Lung (tissue), 12 donors: ENCODE measurements around the gene TEAD1. TPM values are rescaled to one million over a fixed set of nuclear protein-coding genes. Genes with fewer than 3 reads are reported as not detected.

Experiments used
- ATAC-seq: fragments of 200-7000 bp; cut with Tn5 transposase; one replicate; pipeline ENCODE4 v1.9.1; 2020; ENCODE audit warnings: moderate number of reproducible peaks; ENCODE audit not compliant: insufficient read depth, low FRiP score
- DNase-seq, 3 donors: peaks; one replicate each; pipeline ENCODE4 v3.0.0-alpha.2; 2013 to 2017
- H3K27ac ChIP-seq, 2 donors: one replicate each; pipeline ENCODE4 v1.5.1; 2013; ENCODE audit warnings: mild to moderate bottlenecking in 2 of 2, moderate library complexity in 2 of 2, control low read depth in 1 of 2, inconsistent platforms in 1 of 2, low read depth in 1 of 2, low read length in 1 of 2
- H3K27me3 ChIP-seq, 3 donors: one replicate each; pipeline ENCODE4 v1.5.1; 2013; ENCODE audit warnings: low read length in 2 of 3; ENCODE audit not compliant: control insufficient read depth in 3 of 3, insufficient read depth in 3 of 3
- H3K36me3 ChIP-seq, 4 donors: one replicate each; pipeline ENCODE4 v1.5.1; 2013; ENCODE audit warnings: low read length in 4 of 4, mild to moderate bottlenecking in 1 of 4, moderate library complexity in 1 of 4; ENCODE audit not compliant: control insufficient read depth in 4 of 4, insufficient read depth in 4 of 4
- H3K4me1 ChIP-seq, 5 donors: one replicate each; pipeline ENCODE4 v1.5.1; 2013; ENCODE audit warnings: low read length in 5 of 5, mild to moderate bottlenecking in 2 of 5, moderate library complexity in 1 of 5; ENCODE audit not compliant: control insufficient read depth in 5 of 5, insufficient read depth in 5 of 5
- H3K4me3 ChIP-seq: one replicate; pipeline ENCODE4 v1.5.1; 2013; ENCODE audit warnings: mild to moderate bottlenecking, control low read depth, moderate library complexity
- H3K9ac ChIP-seq, 2 donors: one replicate each; pipeline ENCODE4 v1.5.1; 2013; ENCODE audit warnings: low read length in 2 of 2, control low read depth in 1 of 2; ENCODE audit not compliant: insufficient read depth in 1 of 2
- H3K9me3 ChIP-seq, 4 donors: one replicate each; pipeline ENCODE4 v1.5.1; 2013; ENCODE audit warnings: low read length in 3 of 4, mild to moderate bottlenecking in 1 of 4, moderate library complexity in 1 of 4; ENCODE audit not compliant: control insufficient read depth in 4 of 4, insufficient read depth in 3 of 4
- WGBS, 2 donors: extraction: QIAGEN DNeasy Blood & Tissue Kit; methylation state at CpG; one replicate each; pipeline ENCODE4 v1.1.7; 2013; 5-methylcytosine and 5-hydroxymethylcytosine counted together
- polyA plus RNA-seq, 2 donors: library from polyadenylated mRNA; stranded (reverse); fragments of 200-250 nt; gene quantifications; one replicate each; pipeline ENCODE4 v1.2.1, GENCODE V29; 2013
- total RNA-seq, 2 donors: library from RNA; depleted of rRNA in 1 of 2; stranded (reverse); fragments of >200 nt in 1 of 2; gene quantifications; one replicate each; pipeline ENCODE4 v1.2.1, GENCODE V29; 2014 to 2021
- TF ChIP-seq, protein P1 (sequence below): IDR thresholded peaks from 2 replicates; pipeline ENCODE4 v1.5.1; 2012; ENCODE audit warnings: mild to moderate bottlenecking; ENCODE audit errors: control extremely low read depth, extremely low read depth
- donor health status: control.
- donor health status: control.
- donor health status: Bipolar disorder and iron deficiency.
- donor health status: healthy.
- donor health status: DM: yes; HTN: yes; CAD: no.

Gene TEAD1
- total and polyA plus RNA-seq, 4 donors: 7.7 to 141 (median 38.8) TPM

DNA sequence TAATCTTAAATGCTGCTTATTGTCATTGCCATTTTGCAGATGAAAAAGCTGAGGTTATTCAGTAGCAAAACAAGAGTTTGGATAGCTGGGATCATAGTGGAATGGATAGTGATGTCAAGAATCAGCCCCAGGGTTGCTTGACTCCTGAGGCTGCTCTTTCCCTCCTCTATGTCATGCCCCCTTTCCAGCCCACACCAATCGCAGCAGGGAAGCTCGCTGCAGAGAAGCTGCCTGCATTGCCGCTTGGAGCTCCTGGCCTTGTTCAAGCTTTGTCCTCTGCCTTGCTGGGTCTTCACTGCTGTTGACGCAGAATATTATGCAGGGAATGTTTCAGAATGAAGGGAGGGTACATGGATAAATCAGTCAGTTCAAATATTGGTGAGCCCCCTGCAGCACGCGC lies 206.1 kb downstream of the TEAD1 start:
- Histone ChIP-seq H3K27me3 (no peaks in the 10 kb centered on the region), H3K4me1 (no peaks in the 10 kb centered on the region), H3K9ac (no peak overlapping the region), H3K36me3 (peaks cover 20 to 40% (median 24%) of the 10 kb centered on the region in 4 donors), H3K27ac (no peak overlapping the region), H3K4me3 (no peak overlapping the region), H3K9me3 (peaks cover 0 to 3% (median 0%) of the 10 kb centered on the region in 4 donors)
- DNase-seq (no peak), ATAC-seq (no peak)
- TF ChIP-seq, protein P1, sequence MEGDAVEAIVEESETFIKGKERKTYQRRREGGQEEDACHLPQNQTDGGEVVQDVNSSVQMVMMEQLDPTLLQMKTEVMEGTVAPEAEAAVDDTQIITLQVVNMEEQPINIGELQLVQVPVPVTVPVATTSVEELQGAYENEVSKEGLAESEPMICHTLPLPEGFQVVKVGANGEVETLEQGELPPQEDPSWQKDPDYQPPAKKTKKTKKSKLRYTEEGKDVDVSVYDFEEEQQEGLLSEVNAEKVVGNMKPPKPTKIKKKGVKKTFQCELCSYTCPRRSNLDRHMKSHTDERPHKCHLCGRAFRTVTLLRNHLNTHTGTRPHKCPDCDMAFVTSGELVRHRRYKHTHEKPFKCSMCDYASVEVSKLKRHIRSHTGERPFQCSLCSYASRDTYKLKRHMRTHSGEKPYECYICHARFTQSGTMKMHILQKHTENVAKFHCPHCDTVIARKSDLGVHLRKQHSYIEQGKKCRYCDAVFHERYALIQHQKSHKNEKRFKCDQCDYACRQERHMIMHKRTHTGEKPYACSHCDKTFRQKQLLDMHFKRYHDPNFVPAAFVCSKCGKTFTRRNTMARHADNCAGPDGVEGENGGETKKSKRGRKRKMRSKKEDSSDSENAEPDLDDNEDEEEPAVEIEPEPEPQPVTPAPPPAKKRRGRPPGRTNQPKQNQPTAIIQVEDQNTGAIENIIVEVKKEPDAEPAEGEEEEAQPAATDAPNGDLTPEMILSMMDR: no peak
- 97 to 98% methylated on average over 6 of the region's 6 CpGs for WGBS, 2 donors

DNA sequence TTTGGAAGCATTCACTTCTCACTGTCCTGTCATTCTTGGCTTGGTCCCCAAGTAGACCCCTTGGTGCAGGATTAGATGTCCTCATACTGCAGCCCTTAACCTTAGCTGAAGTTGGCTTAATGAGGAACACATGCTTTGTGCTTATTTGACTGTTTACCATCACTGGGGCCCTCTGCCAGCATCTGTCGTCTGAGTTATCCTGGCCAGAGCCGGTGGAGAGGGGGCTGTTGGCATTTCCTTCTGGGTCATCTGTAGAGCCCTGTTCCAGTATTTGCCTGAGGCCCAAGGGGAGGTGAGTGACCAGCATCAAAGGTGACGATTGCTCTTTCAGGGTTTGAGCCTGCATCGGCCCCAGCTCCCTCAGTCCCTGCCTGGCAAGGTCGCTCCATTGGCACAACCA lies 208.4 kb downstream of the TEAD1 start:
- peaks cover 0 to 3% (median 0%) of the 10 kb centered on the region in 4 donors for H3K9me3 ChIP-seq
- H3K4me3 ChIP-seq: no peak overlapping the region
- H3K36me3 ChIP-seq: peaks cover 20 to 40% (median 26%) of the 10 kb centered on the region in 4 donors
- no peaks in the 10 kb centered on the region for H3K27me3 ChIP-seq
- DNase-seq: no peak
- TF ChIP-seq, protein P1: no peak
- H3K27ac ChIP-seq: no peak overlapping the region
- no peak overlapping the region for H3K9ac ChIP-seq
- no peaks in the 10 kb centered on the region for H3K4me1 ChIP-seq
- WGBS, 2 donors: 75 to 86% methylated on average over 5 of the region's 5 CpGs
- no peak for ATAC-seq

- H3K27ac ChIP-seq: no peak overlapping the region
- H3K9ac ChIP-seq: no peak overlapping the region
- ATAC-seq: no peak
- peaks cover 0 to 3% (median 0%) of the 10 kb centered on the region in 4 donors for H3K9me3 ChIP-seq
- H3K36me3 ChIP-seq: peaks cover 20 to 38% (median 26%) of the 10 kb centered on the region in 4 donors
- H3K27me3 ChIP-seq: no peaks in the 10 kb centered on the region
- H3K4me3 ChIP-seq: no peak overlapping the region
- TF ChIP-seq, protein P1: no peak
- WGBS, 2 donors: 76 to 90% methylated on average over 5 of the region's 5 CpGs
- DNase-seq: no peak
- H3K4me1 ChIP-seq: peaks cover 0 to 6% (median 0%) of the 10 kb centered on the region in 5 donors
Measured at GRCh38 chr11:12884751-12885318, 210.6 kb downstream of the TEAD1 start.
